Measurements from ENCODE around the gene BRD2.
A peak's percentile ranks its signal among the peaks of the same experiment; 100 is the strongest.

BRD2 gene

GRCh38 chr6:32984622-32985389 lies 16.4 kb downstream of the BRD2 start:
- Histone ChIP-seq H3K9me3 (ENCODE audit: control insufficient read depth, insufficient read depth, low read length) (no peaks in the 10 kb centered on the region), H3K4me3 (ENCODE audit: low read depth, low read length) (no peak overlapping the region), H3K9ac (ENCODE audit: low read depth, low read length) (no peak overlapping the region), H3K27me3 (ENCODE audit: control insufficient read depth, insufficient read depth, low read length) (no peaks in the 10 kb centered on the region), H3K36me3 (ENCODE audit: control insufficient read depth, insufficient read depth, low read length) (peaks cover 12% of the 10 kb centered on the region), H3K4me1 (ENCODE audit: control insufficient read depth, insufficient read depth, low read length) (peaks cover 11% of the 10 kb centered on the region)

- Histone ChIP-seq H3K4me3 (ENCODE audit: low read depth, low read length) (no peak overlapping the region), H3K4me1 (ENCODE audit: control insufficient read depth, insufficient read depth, low read length) (peaks cover 8% of the 10 kb centered on the region), H3K27me3 (ENCODE audit: control insufficient read depth, insufficient read depth, low read length) (no peaks in the 10 kb centered on the region)
Measured at GRCh38 chr6:32989368-32989767, 21.0 kb downstream of the BRD2 start.

GRCh38 chr6:32991972-32992371 lies 23.6 kb downstream of the BRD2 start:
- H3K9me3 ChIP-seq (ENCODE audit: control insufficient read depth, insufficient read depth, low read length) = no peaks in the 10 kb centered on the region
- no peaks in the 10 kb centered on the region for H3K27me3 ChIP-seq (ENCODE audit: control insufficient read depth, insufficient read depth, low read length)

More at GRCh38 chr6:32989368-32989767, 21.0 kb downstream of the BRD2 start:
- H3K9me3 ChIP-seq (ENCODE audit: control insufficient read depth, insufficient read depth, low read length) = no peaks in the 10 kb centered on the region
- no peaks in the 10 kb centered on the region for H3K36me3 ChIP-seq (ENCODE audit: control insufficient read depth, insufficient read depth, low read length)
- no peak overlapping the region for H3K9ac ChIP-seq (ENCODE audit: low read depth, low read length)

GRCh38 chr6:32993363-32993973 lies 25.1 kb downstream of the BRD2 start:
- Histone ChIP-seq H3K9ac (ENCODE audit: low read depth, low read length) (no peak overlapping the region), H3K4me3 (ENCODE audit: low read depth, low read length) (no peak overlapping the region), H3K4me1 (ENCODE audit: control insufficient read depth, insufficient read depth, low read length) (peaks cover under 1% of the 10 kb centered on the region), H3K36me3 (ENCODE audit: control insufficient read depth, insufficient read depth, low read length) (no peaks in the 10 kb centered on the region), H3K9me3 (ENCODE audit: control insufficient read depth, insufficient read depth, low read length) (no peaks in the 10 kb centered on the region), H3K27me3 (ENCODE audit: control insufficient read depth, insufficient read depth, low read length) (no peaks in the 10 kb centered on the region)

More at GRCh38 chr6:32991972-32992371, 23.6 kb downstream of the BRD2 start:
- Histone ChIP-seq H3K36me3 (ENCODE audit: control insufficient read depth, insufficient read depth, low read length) (no peaks in the 10 kb centered on the region), H3K9ac (ENCODE audit: low read depth, low read length) (no peak overlapping the region), H3K4me1 (ENCODE audit: control insufficient read depth, insufficient read depth, low read length) (peaks cover 6% of the 10 kb centered on the region), H3K4me3 (ENCODE audit: low read depth, low read length) (no peak overlapping the region)

- no peak overlapping the region for H3K4me3 ChIP-seq (ENCODE audit: low read depth, low read length)
- no peaks in the 10 kb centered on the region for H3K36me3 ChIP-seq (ENCODE audit: control insufficient read depth, insufficient read depth, low read length)
- peaks cover under 1% of the 10 kb centered on the region for H3K27me3 ChIP-seq (ENCODE audit: control insufficient read depth, insufficient read depth, low read length)
- no peak overlapping the region for H3K9ac ChIP-seq (ENCODE audit: low read depth, low read length)
- H3K4me1 ChIP-seq (ENCODE audit: control insufficient read depth, insufficient read depth, low read length) = no peaks in the 10 kb centered on the region
- no peaks in the 10 kb centered on the region for H3K9me3 ChIP-seq (ENCODE audit: control insufficient read depth, insufficient read depth, low read length)
Measured at GRCh38 chr6:32995448-32995847, 27.1 kb downstream of the BRD2 start.

GRCh38 chr6:33000055-33000454 lies 31.7 kb downstream of the BRD2 start:
- Histone ChIP-seq H3K9ac (ENCODE audit: low read depth, low read length) (no peak overlapping the region), H3K9me3 (ENCODE audit: control insufficient read depth, insufficient read depth, low read length) (no peaks in the 10 kb centered on the region), H3K4me1 (ENCODE audit: control insufficient read depth, insufficient read depth, low read length) (no peaks in the 10 kb centered on the region), H3K4me3 (ENCODE audit: low read depth, low read length) (no peak overlapping the region), H3K27me3 (ENCODE audit: control insufficient read depth, insufficient read depth, low read length) (peaks cover 4% of the 10 kb centered on the region), H3K36me3 (ENCODE audit: control insufficient read depth, insufficient read depth, low read length) (no peaks in the 10 kb centered on the region)

- Histone ChIP-seq H3K9me3 (ENCODE audit: control insufficient read depth, insufficient read depth, low read length) (no peaks in the 10 kb centered on the region), H3K4me1 (ENCODE audit: control insufficient read depth, insufficient read depth, low read length) (no peaks in the 10 kb centered on the region), H3K9ac (ENCODE audit: low read depth, low read length) (no peak overlapping the region), H3K4me3 (ENCODE audit: low read depth, low read length) (no peak overlapping the region), H3K36me3 (ENCODE audit: control insufficient read depth, insufficient read depth, low read length) (no peaks in the 10 kb centered on the region), H3K27me3 (ENCODE audit: control insufficient read depth, insufficient read depth, low read length) (peaks cover 4% of the 10 kb centered on the region)
Measured at GRCh38 chr6:33001685-33002084, 33.3 kb downstream of the BRD2 start.

- no peaks in the 10 kb centered on the region for H3K9me3 ChIP-seq (ENCODE audit: control insufficient read depth, insufficient read depth, low read length)
- H3K4me3 ChIP-seq (ENCODE audit: low read depth, low read length) = no peak overlapping the region
- no peaks in the 10 kb centered on the region for H3K4me1 ChIP-seq (ENCODE audit: control insufficient read depth, insufficient read depth, low read length)
- peaks cover 5% of the 10 kb centered on the region for H3K36me3 ChIP-seq (ENCODE audit: control insufficient read depth, insufficient read depth, low read length)
- no peak overlapping the region for H3K9ac ChIP-seq (ENCODE audit: low read depth, low read length)
- peaks cover 4% of the 10 kb centered on the region for H3K27me3 ChIP-seq (ENCODE audit: control insufficient read depth, insufficient read depth, low read length)
Measured at GRCh38 chr6:33004940-33005339, 36.5 kb downstream of the BRD2 start.

GRCh38 chr6:33007831-33008400 lies 39.5 kb downstream of the BRD2 start:
- H3K27me3 ChIP-seq (ENCODE audit: control insufficient read depth, insufficient read depth, low read length) = no peaks in the 10 kb centered on the region
- H3K36me3 ChIP-seq (ENCODE audit: control insufficient read depth, insufficient read depth, low read length) = peaks cover 5% of the 10 kb centered on the region
- no peak overlapping the region for H3K4me3 ChIP-seq (ENCODE audit: low read depth, low read length)
- no peaks in the 10 kb centered on the region for H3K9me3 ChIP-seq (ENCODE audit: control insufficient read depth, insufficient read depth, low read length)
- H3K4me1 ChIP-seq (ENCODE audit: control insufficient read depth, insufficient read depth, low read length) = peaks cover 10% of the 10 kb centered on the region
- H3K9ac ChIP-seq (ENCODE audit: low read depth, low read length) = no peak overlapping the region

GRCh38 chr6:33008944-33009861 lies 40.8 kb downstream of the BRD2 start, which contains the start of gene HLA-DOA:
Gene HLA-DOA (minus strand): TSS chr6:33009591.
- Histone ChIP-seq H3K27me3 (ENCODE audit: control insufficient read depth, insufficient read depth, low read length) (no peaks in the 10 kb centered on the region), H3K4me3 (ENCODE audit: low read depth, low read length) (peak within 1 kb of the TSS; percentile 86), H3K4me1 (ENCODE audit: control insufficient read depth, insufficient read depth, low read length) (peaks cover 10% of the 10 kb centered on the region), H3K36me3 (ENCODE audit: control insufficient read depth, insufficient read depth, low read length) (peaks cover 5% of the 10 kb centered on the region), H3K9ac (ENCODE audit: low read depth, low read length) (peak within 1 kb of the TSS; percentile 29), H3K9me3 (ENCODE audit: control insufficient read depth, insufficient read depth, low read length) (no peaks in the 10 kb centered on the region)

- peak overlapping the region; percentile 86 for H3K4me3 ChIP-seq (ENCODE audit: low read depth, low read length)
- H3K27me3 ChIP-seq (ENCODE audit: control insufficient read depth, insufficient read depth, low read length) = no peaks in the 10 kb centered on the region
Measured at GRCh38 chr6:33010356-33010755, 42.0 kb downstream of the BRD2 start.

More at GRCh38 chr6:33010356-33010755, 42.0 kb downstream of the BRD2 start:
- H3K9me3 ChIP-seq (ENCODE audit: control insufficient read depth, insufficient read depth, low read length) = no peaks in the 10 kb centered on the region
- H3K9ac ChIP-seq (ENCODE audit: low read depth, low read length) = no peak overlapping the region
- H3K36me3 ChIP-seq (ENCODE audit: control insufficient read depth, insufficient read depth, low read length) = peaks cover 5% of the 10 kb centered on the region
- peaks cover 10% of the 10 kb centered on the region for H3K4me1 ChIP-seq (ENCODE audit: control insufficient read depth, insufficient read depth, low read length)

Measured in iPS-15b (cell line).